ENCODE results near the gene ZNF691. TPM values are rescaled to one million over a fixed set of nuclear protein-coding genes. Genes with fewer than 3 reads are reported as not detected.

The ZNF691 gene
- total RNA-seq, 2 donors from 2014 or later = 6.7 to 12.9 TPM

DNA sequence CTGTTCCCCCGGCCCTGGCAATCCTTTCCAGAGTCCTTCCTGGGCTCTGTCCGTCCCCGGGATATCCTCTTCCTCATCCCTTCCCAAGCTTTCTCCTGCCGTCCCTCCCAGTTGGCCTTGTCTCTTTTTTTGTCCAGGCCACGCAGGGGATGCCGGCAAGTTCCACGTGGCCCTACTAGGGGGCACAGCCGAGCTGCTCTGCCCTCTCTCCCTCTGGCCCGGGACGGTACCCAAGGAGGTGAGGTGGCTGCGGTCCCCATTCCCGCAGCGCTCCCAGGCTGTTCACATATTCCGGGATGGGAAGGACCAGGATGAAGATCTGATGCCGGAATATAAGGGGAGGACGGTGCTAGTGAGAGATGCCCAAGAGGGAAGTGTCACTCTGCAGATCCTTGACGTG, 15.8 kb upstream of the ZNF691 start:
- intact Hi-C loops (cut with DNase I) = no loop called here
- Histone ChIP-seq H3K27ac (no peak overlapping the region), H3K27me3 (no peaks in the 10 kb centered on the region), H3K4me3 (no peak overlapping the region), H3K9me3 (no peaks in the 10 kb centered on the region), H3K4me1 (no peaks in the 10 kb centered on the region), H3K36me3 (replicated peaks in 1 of 2; ENCODE audit: insufficient read depth in 1 of 2, low read depth in 2 of 2) (no peaks in the 10 kb centered on the region)
- DNase-seq (no peak), ATAC-seq (no peak)
- TF ChIP-seq, protein P1, sequence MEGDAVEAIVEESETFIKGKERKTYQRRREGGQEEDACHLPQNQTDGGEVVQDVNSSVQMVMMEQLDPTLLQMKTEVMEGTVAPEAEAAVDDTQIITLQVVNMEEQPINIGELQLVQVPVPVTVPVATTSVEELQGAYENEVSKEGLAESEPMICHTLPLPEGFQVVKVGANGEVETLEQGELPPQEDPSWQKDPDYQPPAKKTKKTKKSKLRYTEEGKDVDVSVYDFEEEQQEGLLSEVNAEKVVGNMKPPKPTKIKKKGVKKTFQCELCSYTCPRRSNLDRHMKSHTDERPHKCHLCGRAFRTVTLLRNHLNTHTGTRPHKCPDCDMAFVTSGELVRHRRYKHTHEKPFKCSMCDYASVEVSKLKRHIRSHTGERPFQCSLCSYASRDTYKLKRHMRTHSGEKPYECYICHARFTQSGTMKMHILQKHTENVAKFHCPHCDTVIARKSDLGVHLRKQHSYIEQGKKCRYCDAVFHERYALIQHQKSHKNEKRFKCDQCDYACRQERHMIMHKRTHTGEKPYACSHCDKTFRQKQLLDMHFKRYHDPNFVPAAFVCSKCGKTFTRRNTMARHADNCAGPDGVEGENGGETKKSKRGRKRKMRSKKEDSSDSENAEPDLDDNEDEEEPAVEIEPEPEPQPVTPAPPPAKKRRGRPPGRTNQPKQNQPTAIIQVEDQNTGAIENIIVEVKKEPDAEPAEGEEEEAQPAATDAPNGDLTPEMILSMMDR (IDR thresholded peaks at IDR 0.05) = no peak
- TF ChIP-seq POLR2A (IDR thresholded peaks at IDR 0.05) = no peak
- WGBS, 2 donors = 88 to 93% methylated on average over 14 to 17 of the region's 17 CpGs

- intact Hi-C loops (cut with DNase I) = no loop called here
- H3K36me3 ChIP-seq (replicated peaks in 1 of 2; ENCODE audit: insufficient read depth in 1 of 2, low read depth in 2 of 2) = no peaks in the 10 kb centered on the region
- no peaks in the 10 kb centered on the region for H3K4me1 ChIP-seq
- no peaks in the 10 kb centered on the region for H3K9me3 ChIP-seq
- H3K27ac ChIP-seq = no peak overlapping the region
- H3K4me3 ChIP-seq = no peak overlapping the region
- ATAC-seq (no peak), DNase-seq (no peak)
- no peaks in the 10 kb centered on the region for H3K27me3 ChIP-seq
- TF ChIP-seq POLR2A (IDR thresholded peaks at IDR 0.05) = no peak
- TF ChIP-seq, protein P1 (IDR thresholded peaks at IDR 0.05) = no peak
Measured at GRCh38 chr1:42831273-42831672, 15.1 kb upstream of the ZNF691 start.

GRCh38 chr1:42832641-42833240, 13.7 kb upstream of the ZNF691 start:
- no peak overlapping the region for H3K4me3 ChIP-seq
- no peaks in the 10 kb centered on the region for H3K36me3 ChIP-seq (replicated peaks in 1 of 2; ENCODE audit: insufficient read depth in 1 of 2, low read depth in 2 of 2)
- H3K27me3 ChIP-seq = no peaks in the 10 kb centered on the region
- H3K9me3 ChIP-seq = no peaks in the 10 kb centered on the region
- H3K4me1 ChIP-seq = no peaks in the 10 kb centered on the region
- TF ChIP-seq, protein P1 (IDR thresholded peaks at IDR 0.05) = no peak
- no peak for TF ChIP-seq POLR2A (IDR thresholded peaks at IDR 0.05)
- ATAC-seq (no peak), DNase-seq (no peak)
- 94 to 95% methylated on average over 3 of the region's 3 CpGs for WGBS, 2 donors
- intact Hi-C loops (cut with DNase I) = no loop called here
- H3K27ac ChIP-seq = no peak overlapping the region

DNA sequence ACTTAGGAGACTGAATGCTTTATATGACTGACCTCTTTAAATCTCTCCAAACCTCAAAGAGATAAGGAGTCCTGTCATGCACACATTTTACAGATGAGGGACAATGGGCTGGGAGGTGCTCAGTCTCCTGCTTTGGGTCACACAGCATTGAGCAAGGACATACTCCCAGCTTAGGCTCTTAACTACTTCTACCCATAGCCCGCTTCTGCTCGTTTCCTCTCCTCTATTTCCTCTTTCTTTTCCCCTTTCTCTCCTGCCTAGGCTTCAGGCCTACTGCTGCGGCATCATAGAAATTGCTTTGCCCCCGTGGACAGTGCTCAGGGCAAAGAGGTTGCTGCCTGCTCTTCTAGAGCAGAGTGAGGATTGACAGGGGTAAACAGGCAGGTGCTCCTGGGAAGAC, 12.4 kb upstream of the ZNF691 start:
- 80 to 92% methylated on average over 4 of the region's 4 CpGs for WGBS, 2 donors

DNA sequence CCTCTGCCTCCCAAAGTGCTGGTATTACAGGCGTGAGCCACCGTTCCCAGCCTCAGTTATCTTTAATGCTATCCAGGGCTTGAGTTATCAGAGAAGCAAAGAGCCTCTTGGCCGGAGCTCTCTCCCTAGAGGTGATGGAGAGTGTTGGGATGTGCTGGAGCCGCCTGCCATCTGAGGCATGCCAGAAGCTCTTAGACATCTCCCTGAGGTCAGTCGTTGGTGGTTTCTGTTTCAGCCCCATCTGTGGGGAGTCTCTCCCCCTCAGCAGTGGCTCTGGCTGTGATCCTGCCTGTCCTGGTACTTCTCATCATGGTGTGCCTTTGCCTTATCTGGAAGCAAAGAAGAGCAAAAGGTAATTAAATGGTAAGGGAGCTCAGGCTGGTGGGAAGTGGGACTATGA, 11.6 kb upstream of the ZNF691 start:
- Histone ChIP-seq H3K27me3 (no peaks in the 10 kb centered on the region), H3K27ac (no peak overlapping the region), H3K4me3 (no peak overlapping the region), H3K36me3 (replicated peaks in 1 of 2; ENCODE audit: insufficient read depth in 1 of 2, low read depth in 2 of 2) (no peaks in the 10 kb centered on the region), H3K9me3 (no peaks in the 10 kb centered on the region), H3K4me1 (no peaks in the 10 kb centered on the region)
- ATAC-seq (no peak), DNase-seq (no peak)
- 86 to 97% methylated on average over 5 of the region's 5 CpGs for WGBS, 2 donors
- intact Hi-C loops (cut with DNase I) = no loop called here
- TF ChIP-seq, protein P1 (IDR thresholded peaks at IDR 0.05) = no peak
- TF ChIP-seq POLR2A (IDR thresholded peaks at IDR 0.05) = no peak

More for the DNA sequence above, 12.4 kb upstream of the ZNF691 start:
- Histone ChIP-seq H3K9me3 (no peaks in the 10 kb centered on the region), H3K4me1 (no peaks in the 10 kb centered on the region), H3K36me3 (replicated peaks in 1 of 2; ENCODE audit: insufficient read depth in 1 of 2, low read depth in 2 of 2) (no peaks in the 10 kb centered on the region), H3K4me3 (no peak overlapping the region), H3K27ac (no peak overlapping the region), H3K27me3 (no peaks in the 10 kb centered on the region)
- no peak for ATAC-seq
- DNase-seq = no peak
- TF ChIP-seq, protein P1 (IDR thresholded peaks at IDR 0.05) = no peak
- no peak for TF ChIP-seq POLR2A (IDR thresholded peaks at IDR 0.05)
- intact Hi-C loops (cut with DNase I) = no loop called here

All from body of pancreas (tissue), 4 donors.